Measurements from ENCODE around the gene PAMR1.

The PAMR1 gene

DNA sequence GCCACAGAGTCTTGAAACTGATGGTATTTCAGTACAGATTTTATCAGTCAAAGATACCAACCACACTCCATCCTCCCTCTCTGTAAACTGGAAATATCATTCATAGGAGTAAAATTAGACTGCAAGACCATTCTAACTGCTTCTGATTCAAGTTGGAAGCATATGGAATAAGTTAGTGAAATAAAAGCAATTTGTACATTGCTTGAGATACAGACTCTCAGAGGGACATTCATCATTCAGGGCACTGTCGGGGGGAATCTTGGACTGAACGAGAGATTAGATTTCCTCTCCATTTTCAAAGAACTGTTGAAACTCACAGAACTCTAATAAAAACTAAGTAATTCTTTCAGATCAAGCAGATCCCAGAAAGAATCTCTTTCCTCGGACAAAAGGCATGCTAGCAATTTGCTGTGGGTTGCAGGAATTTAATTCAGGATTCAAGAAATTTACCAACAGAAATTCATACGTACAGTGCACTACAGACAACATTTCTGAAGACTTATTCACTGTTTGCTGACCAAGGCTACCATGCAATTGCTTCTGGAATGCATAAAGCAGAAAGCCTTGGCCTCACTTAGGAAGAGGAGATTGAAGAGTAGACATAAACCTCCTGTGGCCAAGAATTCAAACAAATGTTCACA, 34.1 kb downstream of the PAMR1 start:
- DNase-seq, result no peak

DNA sequence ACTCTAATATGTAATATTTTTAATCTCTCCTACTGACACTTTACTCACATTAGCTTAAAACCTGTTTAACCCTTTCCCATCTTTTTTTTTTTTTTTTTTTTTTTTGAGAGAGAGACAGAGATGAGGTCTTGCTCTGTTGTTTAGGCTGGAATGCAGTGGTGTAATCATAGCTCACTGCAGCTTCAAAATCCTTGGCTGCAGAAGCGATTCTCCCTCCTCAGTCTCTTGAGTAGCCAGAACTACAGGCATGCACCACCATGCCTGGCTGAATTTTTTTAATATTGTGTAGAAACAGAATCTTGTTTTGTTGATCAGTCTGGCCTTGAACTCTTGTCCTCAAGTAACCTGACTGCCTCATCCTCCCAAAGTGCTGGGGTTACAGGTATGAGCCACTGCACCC, 37.3 kb downstream of the PAMR1 start:
- no peak for DNase-seq

DNA sequence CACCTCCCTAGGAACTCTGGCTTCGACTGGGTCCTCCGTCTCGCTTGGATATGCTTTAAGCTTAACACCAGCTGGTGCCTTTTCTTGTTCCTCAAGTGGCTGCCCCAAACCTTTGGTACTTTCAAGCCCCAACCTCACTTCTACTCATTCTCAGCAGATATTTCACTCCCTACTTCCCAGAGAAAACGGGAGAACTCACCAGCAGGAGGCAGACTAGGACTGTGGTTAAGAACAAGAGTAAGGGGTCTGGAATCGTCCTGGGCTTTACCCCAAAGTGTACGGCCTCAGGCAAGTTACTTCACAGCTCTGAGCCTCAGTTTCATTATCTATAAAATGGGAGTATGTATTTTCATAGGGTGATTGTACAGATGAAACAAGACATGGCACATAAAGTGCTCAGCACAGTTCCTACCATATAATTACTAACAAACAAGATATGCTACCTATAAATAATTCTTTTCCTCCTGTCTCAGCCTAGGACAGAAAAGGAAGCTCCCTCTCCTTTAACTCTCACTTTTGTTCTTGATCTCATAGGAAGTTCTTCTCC, 37.8 kb downstream of the PAMR1 start:
- DNase-seq, result no peak

DNA sequence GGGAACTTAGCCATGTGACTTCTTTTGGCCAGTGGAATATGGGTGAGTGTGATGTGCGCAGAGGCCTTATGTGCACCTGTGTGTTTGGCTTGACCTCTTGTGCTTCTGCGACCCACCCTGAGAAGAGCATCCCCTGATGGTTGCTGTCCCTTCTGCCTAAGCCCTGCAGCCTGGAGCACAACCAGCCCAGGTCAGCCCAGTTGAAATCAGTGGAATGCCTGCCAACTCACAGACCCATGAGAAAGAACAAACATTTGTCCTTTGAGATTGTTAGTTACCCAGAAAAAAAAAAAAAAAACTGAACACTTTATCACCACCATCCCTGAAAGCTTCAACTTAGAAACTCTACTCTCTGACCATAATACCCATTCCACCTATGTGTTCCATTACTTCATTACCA, 38.5 kb downstream of the PAMR1 start:
- DNase-seq, result no peak

DNA sequence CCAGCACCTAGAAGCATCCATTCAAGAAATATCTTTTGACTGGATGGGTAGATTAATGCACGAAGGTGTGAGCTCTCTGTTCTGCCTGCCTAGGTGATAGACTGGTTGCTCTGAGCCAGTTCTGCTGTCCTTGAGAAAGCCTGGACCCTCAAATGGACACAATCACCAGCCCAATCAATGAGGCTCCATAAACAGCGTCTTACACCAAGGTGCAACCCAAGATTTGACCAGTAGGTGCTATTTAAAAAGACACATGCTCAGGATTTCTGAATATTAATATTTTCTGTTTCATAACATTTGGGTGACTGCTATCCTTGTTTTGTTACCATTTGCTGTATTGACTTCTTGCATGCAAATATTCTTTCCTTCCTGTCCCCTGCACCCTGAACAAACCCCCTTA, 39.0 kb downstream of the PAMR1 start:
- DNase-seq, result no peak

DNA sequence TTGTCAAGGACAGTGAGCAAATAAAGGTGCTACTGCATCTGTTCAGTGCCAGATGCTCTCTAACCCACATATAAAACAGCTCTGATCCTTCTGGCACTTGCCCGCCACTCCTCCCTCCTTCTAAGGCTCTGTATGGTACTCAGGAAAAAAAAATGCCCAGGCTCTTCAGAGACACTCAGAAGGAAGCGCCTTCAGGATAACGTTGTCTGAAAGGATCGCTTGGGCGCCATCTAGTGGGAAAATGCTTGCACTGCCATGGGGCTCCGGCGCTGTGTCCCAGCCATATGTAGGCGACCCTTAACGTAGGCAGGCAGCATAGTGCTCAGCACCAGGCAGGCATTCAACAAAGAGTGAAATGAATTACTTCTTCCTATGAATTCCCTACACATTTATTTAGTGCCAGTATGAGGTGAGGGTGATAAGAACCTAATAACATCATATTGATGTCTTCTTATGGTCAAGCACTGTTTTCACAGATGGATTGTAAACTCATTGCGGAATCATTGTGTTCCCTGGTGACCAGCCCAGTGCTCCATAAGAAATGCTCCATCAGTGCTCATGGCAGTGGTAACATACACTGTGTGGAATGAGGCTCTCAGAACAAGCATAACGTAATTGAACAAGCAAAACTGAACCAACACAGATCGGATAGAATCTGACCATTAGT, 39.6 kb downstream of the PAMR1 start:
- DNase-seq, result peak; percentile 77

DNA sequence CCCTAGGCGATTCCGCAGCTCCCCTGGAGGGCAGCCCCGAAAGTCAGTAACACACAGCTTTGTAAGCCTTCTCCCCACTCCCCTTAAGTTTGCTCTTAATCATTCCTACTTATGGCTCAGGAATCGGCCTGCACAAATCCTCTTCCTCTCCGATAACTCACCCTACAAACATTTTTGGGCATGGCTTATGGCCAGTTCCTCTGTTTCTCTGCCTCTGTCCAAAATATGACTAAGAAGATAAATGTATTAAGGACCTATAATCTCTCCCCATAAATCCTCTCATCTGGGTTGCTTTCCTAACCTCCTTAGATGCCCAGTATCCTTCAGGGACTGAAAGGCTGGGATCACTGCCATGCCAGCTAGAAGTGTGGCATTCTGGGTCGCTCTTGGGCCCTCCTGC, 41.0 kb downstream of the PAMR1 start:
- no peak for DNase-seq

DNA sequence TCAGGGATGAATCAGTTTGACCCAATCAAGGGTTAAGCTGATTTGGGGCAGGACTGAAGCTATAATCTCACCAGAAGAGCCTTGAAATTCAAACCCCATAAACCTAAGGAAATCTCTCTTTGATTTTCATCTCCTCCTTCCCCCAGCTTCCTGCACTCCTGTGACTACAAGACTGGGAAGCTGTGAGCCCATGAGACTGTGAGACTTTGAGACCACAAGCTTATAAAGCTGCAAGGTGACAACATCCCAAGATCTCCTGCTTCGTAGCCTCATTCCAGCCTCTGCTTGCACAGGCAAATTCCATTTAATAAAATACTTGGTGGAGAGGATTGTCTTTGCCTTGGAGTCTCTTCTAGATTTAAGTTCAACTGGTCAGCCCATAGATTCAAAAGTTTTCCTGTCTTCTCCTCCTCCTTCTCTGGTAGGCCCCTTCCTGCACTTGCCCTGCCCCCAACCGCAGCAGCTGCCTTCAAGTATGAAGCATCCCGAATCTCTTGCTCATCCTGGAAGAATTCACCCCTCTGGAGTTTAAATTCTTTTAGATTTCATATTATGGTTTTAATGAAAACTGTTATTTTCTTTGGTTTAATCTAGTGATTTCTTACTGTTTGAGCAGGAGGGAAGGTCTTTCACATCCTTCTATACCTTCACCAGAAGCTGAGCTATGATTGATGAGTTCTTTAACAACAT, 42.1 kb downstream of the PAMR1 start:
- DNase-seq, result no peak

DNA sequence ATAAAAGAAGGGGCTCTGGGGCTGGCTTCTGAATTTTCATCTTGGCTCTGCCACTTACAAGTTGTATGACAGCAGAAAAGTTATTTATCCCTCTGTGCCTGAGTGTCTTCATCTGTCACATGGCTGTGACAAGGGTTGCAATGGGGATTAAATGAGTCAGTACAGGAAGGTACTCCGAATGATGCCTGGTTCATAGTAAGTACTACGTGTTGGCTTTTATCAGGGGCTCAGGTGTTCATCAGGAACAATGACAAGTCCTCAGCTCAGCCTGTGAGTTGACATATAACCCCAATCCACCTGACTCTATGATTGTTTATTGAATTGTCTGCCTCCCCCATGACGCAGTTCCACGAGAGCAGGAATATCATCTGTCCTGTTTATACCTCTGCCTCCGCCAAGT, 45.7 kb downstream of the PAMR1 start:
- DNase-seq, result no peak

DNA sequence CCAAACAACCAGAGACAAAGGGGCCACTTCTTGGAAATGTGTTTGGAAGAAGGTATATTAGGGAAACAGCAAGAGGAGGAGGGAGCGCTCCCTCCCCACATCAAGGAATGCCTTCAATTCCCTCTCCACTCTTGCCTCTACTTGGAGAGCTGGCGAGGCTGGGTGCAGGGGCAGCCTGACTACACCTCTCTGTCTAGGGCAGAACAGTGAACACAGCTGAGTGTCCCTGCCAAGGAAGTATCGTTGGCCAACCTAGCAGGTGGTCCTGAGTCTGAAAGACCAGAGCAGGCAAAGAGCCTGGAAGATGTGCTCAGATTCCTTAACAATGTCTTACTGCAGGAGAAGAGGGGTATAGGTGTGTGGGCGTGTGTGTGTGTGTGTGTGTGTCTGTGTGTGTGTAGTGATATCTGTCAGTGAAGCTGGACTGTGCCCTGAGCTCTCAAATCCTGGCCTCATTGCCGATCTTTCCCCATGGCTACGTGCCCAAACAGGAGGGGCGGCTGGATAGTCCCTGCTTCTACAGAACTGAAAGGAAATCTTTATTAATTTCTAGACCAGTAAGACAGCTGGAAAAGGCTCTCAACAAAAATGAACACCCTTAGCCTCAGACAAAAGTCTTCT, 46.8 kb downstream of the PAMR1 start:
- DNase-seq, result no peak

DNA sequence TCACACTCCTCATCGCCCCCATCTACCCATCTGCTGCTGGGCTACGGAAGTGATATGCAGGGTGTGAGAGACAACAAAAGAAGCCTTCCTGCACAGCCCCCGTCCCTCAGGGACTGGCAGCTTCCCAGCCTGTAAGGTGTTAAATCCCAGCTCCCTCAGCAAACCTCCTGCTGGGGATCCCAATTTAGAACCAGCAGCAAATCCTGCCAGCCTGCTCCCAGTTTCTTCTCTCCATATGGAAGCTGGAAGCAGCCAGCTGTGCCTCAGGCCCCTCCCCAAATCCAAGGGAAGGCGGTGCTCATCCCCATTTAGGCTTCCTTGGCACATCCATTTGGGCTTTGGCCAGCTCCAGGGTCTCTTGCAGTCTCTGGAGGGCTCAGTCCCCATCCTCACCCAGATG, 47.5 kb downstream of the PAMR1 start:
- DNase-seq, result no peak

DNA sequence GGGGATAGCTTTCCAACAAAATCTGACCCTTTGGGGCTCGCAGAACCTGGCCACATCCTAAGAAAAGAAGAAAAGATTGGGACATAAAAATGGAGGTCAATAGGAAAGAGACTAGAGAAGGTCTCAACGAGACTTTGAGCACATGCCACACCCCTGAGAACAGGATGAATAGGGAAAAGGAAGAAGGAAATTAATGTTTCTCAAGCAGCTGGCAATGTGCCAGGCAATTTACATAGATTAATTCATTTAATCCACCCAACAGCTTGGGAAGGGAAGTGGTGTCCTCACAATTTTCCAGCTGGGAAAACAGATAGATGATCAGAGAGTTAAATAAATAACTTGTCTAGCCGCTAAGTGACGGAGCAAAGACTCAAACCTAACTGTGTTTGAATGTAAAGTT, 50.7 kb downstream of the PAMR1 start:
- no peak for DNase-seq

DNA sequence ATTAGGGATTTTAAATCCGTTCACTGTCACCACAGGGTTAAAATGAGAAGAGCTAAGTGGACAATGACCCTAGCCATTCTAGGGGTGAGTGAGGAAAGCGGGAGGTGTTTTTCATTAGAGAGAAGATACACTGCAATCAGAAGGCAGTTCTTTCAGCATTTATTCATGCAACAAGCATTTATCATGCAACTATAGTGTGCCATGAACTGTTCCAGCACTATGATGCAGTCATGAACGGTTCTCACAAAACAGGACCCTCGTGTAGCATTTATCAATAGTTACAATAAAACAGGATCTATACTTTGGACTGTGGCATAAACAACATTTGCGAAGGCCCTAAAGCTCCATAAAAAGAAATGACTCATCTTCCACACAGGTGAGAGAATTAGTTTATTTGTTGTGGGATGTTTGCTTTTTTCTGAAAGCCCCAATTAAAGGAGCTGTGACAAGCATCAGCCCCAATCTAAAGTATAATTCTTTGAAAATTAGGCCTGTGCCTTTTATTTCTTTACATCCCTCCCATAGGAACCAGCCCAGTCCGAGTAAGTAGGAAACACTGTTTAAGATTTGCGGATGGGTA, 51.5 kb downstream of the PAMR1 start:
- no peak for DNase-seq

DNA sequence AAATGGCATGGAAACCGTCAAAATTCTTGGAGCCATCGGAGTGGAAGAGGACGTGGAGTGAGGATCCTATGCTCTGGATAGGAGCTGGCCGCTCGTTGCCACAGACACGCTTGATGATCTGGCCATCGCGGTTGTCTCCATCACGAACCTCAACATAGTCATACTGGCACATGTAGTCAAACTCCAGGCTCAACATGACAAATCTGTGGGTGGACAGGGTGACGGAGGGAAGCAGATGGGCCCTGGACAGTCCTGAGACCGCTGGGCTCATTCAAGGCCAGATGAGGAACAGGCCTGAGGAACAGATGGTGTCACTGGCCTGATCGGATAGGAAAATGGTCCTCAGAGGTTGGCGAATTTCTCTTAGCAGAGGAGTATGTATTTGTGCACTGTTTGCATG, 54.8 kb downstream of the PAMR1 start:
- DNase-seq, result no peak

DNA sequence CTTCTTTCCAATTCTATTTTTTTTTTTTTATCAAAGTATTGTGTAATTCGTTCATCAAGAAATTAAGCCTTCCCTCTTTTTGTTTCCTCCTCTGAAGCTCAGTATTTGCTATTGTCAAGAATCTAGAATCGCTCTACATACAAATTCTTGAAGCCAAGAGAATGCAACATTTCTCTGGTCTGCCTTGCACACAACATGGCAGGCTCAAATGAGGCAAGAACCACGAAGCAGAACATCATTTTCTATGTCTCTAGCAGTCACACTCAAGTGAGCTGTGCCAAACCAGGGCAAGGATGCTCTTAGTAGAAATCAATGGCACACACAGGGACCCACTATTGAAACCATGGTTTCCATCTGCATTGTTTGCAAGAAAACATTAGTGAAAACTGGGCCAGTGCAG, 59.4 kb downstream of the PAMR1 start:
- no peak for DNase-seq

DNA sequence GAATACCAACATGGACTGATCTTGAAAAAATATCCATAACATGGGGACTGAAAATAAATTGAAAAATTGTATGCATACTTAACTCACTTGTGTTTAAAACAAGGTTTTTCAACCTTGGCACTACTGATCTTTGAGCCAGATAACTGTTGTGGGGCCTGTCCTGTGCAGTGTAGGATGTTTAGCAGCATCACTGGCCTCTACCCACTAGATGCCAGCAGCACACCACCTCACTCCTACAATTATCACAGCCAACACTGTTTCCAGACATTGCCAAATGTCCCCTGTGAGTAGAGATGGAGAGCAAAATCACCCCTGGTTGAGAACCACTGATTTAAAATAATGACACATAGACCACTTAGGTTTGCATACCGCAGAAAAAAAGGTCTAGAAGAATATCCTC, 61.1 kb downstream of the PAMR1 start:
- DNase-seq, result no peak

DNA sequence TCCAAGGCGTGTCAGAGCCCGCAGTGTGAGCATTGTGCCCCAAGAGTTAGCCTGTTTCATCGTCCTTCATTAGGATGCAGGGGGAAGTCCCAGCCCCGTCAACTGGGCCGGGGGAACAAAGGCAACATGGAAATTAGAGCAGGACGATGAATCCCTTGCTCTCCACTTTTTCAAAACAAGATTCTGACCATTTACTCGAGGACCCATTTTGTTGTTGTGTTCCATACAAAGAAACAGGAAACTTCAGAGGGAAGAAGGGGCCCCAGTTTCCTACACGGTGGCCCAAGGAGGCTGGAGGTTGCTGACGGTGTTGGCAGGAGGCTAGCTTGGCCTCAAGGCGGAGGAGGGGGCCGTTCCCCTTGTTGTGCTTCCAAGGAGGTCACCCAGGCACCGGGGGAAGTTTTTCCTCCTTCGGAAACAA, 62.1 kb downstream of the PAMR1 start:
- no peak for DNase-seq

DNA sequence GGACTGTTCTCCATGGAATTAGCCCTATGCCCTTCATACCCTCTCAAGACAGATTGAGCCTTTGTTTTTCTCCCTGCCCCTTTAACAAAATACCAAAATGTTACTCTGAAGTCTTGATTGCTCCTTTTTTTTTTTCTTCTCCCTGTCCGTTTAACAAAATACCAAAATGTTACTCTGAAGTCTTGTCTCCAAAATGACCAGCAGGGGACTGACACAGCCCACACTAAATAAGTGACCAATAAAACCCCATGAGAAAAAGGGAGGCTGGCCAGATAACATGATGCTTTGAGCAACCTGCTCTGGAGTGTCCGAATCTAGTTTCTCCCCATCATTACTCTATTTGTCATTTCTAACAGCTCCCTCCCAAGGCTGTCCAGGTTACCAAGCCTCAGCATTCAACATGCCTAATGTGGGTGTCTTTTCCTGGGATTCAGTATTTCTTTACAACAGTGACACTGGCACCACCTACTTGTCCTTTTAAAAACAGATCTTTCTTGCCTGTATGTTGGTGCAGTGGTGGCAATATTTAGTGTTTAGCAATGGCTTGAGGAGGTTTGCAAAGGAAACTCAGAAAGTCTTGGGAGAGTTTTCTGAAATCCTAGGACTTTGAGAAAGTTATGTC, 63.4 kb downstream of the PAMR1 start:
- DNase-seq, result no peak

DNA sequence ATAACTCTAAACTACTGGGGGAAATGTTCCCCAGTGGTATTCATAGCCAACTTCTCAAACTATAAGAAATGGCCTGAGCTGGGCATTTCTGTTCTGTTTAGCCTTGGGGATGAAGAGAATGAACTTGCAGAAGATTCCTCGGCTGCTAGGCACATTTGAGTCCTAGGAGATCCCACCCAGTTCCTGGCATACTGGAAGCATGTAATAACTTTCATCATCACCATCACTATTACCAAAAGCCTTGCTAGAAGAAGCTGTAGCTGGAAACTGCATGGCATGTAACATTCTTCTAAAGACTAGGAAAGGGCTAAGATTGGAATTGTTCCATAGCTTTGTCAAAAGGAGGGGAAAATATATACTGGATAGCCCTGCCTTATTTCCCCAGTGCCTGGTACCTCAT, 65.9 kb downstream of the PAMR1 start:
- DNase-seq, result no peak

DNA sequence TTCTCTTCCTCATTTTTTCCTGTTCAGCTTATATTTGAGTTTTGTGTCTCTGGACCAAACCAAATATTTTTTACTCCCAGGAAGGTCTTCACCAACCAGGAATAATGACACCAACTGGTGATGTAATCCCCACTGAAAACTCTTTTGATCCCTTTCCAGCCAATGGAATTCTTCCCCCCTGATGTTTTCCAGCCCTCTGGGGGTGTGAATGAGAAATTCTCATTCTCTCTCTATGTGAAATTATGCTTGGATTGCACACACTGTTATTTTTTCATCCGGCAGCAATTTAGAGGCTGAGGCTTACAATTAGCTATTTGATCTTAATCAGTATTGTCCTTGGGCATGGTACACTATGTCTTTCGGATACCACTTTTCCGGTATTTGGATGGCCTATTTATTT, 66.6 kb downstream of the PAMR1 start:
- no peak for DNase-seq

DNA sequence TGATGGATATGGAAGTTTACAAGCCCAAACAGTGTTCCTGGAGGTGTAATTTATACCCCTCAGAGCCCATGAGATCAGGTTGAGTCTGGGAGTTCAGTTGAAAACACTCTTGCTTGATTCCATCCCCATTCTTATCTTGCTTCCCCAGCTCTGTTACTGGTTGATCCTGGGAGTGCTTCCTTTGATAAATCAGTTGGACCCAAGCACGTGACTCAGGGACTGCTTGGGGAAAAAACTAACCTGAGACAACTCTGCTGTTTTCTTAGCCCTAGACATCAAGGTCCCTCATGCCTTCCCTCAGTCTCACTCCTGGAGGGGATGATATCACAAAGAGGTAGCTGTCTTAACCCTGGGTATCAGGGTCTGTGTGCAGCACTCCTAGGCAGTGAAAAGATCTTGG, 71.1 kb downstream of the PAMR1 start:
- no peak for DNase-seq

DNA sequence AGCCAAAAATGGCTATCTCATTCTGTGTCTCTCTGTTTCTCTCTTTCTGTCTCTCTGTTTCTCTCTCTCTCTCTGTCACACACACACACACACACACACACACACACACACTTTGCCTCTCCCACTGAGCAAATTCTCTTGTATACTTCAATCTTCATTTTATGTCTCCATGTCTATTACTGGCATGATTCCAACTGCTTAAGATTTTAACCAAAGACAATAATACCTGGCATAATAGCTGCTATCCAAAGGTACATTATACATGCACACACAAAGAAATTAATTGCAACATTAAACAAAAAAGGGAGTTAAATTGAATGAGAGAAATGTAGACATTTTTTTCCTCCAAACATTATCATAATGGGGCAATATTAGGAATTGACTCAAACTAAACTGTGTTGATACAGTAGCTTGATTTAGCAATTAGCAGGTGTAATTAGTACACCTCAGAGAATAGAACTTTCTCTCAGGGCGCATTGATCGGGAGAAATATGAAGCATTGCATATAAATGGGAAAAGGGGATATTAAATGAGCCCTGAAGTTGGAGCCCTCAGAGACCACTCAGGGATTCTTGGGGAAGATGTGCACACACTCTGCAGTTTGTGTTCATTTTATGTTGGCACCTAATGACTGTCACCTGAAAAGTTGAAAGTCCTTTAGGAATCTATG, 88.7 kb downstream of the PAMR1 start:
- no peak for DNase-seq
